GM12891 (cell line): ENCODE measurements around the gene CROCC2.

ENCODE experiments used
- DNase-seq: peaks from one replicate; pipeline ENCODE4 v3.0.0; 2011; ENCODE audit warnings: low spot score; ENCODE audit not compliant: insufficient read length
- FAIRE-seq: peaks from 2 replicates; lab custom pipeline; 2011; peaks lifted over from hg19 to GRCh38; lab: Jason Lieb, UNC
- PAX5 ChIP-seq: IDR thresholded peaks from 2 replicates; pipeline ENCODE4 v1.6.1; 2011; ENCODE audit warnings: low read length, moderate library complexity, mild to moderate bottlenecking; ENCODE audit not compliant: insufficient read depth, severe bottlenecking
- POLR2A ChIP-seq: IDR thresholded peaks from 2 replicates; pipeline ENCODE4 v1.6.1; 2011; ENCODE audit warnings: low read depth, low read length, control low read depth
- POLR2AphosphoS5 ChIP-seq: IDR thresholded peaks from 2 replicates; pipeline ENCODE4 v1.6.1; 2011; ENCODE audit warnings: low read depth, low read length, control low read depth
- POU2F2 ChIP-seq: IDR thresholded peaks from 2 replicates; pipeline ENCODE4 v1.6.1; 2011; ENCODE audit warnings: low read depth, mild to moderate bottlenecking, control low read depth, low read length, moderate library complexity
- SPI1 ChIP-seq: IDR thresholded peaks from 2 replicates; pipeline ENCODE4 v1.6.1; 2011; ENCODE audit warnings: low read depth, low read length, control low read depth
- TAF1 ChIP-seq: IDR thresholded peaks from 2 replicates; pipeline ENCODE4 v1.6.1; 2011; ENCODE audit warnings: low read depth, low read length, control low read depth

Gene CROCC2

GRCh38 chr2:240965905-240966456 is 59.8 kb downstream of the CROCC2 start:
- FAIRE-seq (no peak), DNase-seq (no peak)
- TF ChIP-seq POLR2AphosphoS5: no peak
- TF ChIP-seq POU2F2: no peak
- no peak for TF ChIP-seq TAF1
- no peak for TF ChIP-seq POLR2A
- no peak for TF ChIP-seq SPI1
- no peak for TF ChIP-seq PAX5

DNA sequence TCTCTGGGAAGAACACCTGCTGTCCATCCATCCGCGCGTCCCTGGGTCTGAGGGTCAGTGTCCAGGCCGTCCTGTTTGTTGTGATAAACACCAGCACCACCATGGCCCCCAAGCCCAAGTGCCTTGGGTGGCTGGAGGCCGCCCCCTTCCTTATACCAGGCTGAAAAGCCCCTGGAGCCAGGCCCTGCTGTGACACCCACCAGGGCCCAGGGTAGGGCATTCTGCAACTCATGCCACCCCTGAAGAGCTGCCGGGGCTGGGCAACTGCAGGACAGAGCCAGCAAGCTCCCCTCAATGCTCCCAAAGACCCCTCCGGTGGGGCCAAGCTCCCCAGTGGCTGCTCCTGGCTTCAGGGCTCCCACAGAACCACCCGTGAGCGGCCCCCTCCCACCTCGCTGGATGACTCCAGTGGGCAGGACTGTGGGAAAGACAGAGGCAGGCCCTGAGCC is 60.3 kb downstream of the CROCC2 start:
- FAIRE-seq: no peak
- no peak for TF ChIP-seq TAF1
- TF ChIP-seq PAX5: no peak
- no peak for TF ChIP-seq POLR2AphosphoS5
- TF ChIP-seq SPI1: no peak
- no peak for TF ChIP-seq POU2F2
- TF ChIP-seq POLR2A: no peak

DNA sequence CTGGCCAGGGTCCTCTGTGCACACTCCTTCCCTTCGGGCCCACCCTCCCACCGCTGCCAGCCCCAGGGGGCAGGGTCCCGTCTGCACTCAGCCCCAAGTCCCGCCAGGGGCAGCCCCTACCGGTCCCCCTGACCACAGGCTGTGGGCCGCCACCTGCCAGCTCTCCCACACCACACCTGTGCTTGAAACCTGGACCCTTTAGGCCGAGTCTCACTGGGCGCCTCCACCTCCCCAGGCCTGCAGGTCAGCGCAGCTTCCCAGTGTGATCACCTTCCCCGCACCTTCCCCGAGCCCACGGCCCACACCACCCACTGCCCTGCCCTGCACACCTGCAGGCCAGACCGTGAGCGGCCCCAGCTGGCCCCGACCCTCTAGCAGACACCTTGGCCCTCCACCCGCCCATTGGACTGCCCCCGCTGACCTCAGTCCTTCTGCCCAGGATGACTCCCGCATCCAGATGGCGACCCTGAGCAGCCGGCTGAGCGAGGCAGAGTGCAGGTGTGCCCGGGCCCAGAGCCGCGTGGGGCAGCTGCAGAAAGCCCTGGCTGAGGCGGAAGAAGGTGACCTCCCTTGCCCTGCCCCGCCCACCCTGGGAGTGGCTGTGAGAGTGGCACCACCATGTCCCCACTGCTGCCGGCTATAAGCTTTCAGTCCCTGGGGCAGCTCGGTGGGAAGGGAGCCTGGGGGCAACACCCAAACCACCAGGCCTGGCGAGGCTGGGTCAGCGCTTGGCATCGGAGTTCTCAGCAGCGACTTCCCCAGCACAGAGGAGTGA is 61.0 kb downstream of the CROCC2 start:
- no peak for TF ChIP-seq POU2F2
- TF ChIP-seq POLR2A: no peak
- no peak for TF ChIP-seq TAF1
- no peak for TF ChIP-seq SPI1
- no peak for TF ChIP-seq PAX5
- no peak for TF ChIP-seq POLR2AphosphoS5
- no peak for DNase-seq
- no peak for FAIRE-seq

More for the DNA sequence above, 60.3 kb downstream of the CROCC2 start:
- no peak for DNase-seq

DNA sequence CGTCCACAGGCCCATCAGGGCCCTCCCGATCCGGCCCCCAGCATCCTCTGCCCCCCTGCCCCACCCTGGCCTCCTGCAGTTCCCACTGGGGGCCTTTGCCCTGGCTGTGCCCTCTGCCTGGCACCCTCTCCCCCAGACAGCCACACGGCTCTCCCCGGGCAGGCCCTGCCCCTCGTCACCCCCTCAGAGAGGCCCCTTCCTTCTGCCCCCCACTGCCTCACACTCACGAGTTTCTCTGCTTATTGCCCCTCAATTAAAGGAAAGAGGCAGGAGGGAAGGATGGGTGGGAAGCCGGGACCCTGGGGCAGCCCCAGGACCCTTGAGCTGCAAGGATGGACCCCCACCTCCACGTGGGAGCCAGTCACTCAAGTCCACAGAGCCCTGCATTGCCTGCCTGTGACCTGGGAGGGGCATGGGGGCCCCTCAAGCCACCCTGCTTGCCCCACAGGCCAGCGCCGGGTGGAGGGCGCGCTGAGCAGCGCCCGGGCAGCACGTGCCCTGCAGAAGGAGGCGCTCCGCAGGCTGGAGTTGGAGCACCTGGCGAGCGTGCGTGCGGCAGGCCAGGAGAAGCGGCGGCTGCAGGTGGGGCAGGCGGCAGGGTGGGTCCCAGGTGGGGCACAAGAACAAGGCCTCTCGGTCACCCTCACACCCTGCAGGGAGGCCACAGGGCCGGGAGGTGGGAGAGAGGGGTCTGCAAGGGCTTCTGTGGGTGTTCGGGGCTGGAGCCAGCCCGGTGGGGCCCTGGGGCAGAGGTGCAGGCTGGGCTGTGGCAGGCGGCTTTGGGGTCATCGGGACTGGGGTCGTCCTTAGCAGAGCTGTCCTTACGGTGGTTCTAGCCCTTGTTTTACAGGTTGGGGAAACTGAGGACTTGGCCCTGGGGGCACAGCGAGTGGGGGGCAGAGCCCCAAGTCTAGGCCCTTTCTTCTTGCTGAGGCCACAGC is 61.8 kb downstream of the CROCC2 start:
- TF ChIP-seq POU2F2 (no peak), POLR2A (no peak), SPI1 (no peak), TAF1 (no peak), POLR2AphosphoS5 (no peak), PAX5 (no peak)
- no peak for FAIRE-seq
- DNase-seq: no peak

DNA sequence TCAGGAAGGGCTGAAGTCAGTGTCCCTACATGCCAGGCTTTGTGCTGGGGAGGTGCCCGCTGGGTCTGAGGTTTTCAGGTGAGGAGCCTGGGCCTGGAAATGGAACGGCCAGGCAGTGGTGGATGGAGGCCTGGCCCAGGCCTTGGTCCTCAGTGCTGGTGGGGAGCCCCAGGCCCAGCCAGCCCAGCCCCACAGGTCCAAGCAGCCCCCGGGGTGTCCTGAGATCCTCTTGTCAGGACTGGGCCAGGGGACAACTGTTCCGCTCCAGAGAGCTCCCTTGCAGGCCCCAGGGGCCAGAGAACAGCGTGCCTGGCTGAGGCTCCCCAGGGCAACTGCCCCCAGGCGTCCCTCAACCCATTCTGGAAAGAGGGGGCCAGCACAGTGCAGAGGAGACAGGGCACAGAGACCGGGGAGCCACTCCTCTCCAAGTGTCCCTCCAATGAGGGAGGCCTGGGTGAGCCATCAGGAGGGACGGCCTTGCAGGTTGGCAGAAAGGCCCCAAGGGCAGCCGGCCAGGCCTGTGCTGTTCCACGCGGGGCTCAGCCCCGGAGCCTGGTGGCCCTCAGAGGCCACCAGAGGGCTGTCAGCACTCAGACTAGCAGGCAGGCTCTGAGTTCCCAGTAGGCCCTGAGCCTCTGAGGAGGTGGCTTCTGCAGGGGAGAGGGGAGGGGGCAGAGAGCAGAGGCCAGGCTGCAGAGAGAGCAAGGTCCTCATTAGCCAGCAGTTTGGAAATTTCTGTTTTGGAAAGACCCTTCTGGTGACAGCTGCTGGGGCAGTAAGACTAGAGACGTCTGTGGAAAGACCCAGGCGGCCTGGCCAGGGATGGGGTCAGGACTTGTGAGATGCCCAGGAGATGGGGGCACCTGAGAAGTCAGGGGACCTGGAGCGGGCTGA is 62.8 kb downstream of the CROCC2 start:
- DNase-seq: no peak
- TF ChIP-seq POLR2A (no peak), POU2F2 (no peak), TAF1 (no peak), SPI1 (no peak), PAX5 (no peak), POLR2AphosphoS5 (no peak)
- no peak for FAIRE-seq

DNA sequence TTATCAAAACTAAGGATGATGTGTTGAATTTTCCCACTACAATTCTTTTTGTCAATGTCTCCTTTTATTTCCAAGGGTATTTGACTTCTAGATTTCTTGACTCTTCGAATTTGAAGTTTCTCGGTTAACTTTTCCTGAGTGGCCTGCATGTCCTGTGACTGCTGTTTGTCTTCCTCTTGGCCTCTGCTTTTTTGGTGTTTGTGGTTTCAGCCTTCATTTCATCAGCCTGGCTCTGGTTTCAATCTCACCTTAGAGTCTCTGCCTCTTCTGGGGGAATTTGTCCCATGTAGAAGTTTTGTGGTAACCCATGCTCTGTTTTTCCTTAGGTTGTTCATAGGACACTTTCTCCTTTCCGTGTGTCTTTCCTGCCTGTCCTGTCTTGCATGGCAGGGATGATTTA is 64.0 kb downstream of the CROCC2 start:
- no peak for DNase-seq
- TF ChIP-seq SPI1: no peak
- TF ChIP-seq POLR2A: no peak
- no peak for TF ChIP-seq PAX5
- TF ChIP-seq TAF1: no peak
- TF ChIP-seq POU2F2: no peak
- no peak for TF ChIP-seq POLR2AphosphoS5
- no peak for FAIRE-seq

- FAIRE-seq: no peak
- no peak for TF ChIP-seq PAX5
- TF ChIP-seq POLR2AphosphoS5: no peak
- TF ChIP-seq POU2F2: no peak
- no peak for TF ChIP-seq TAF1
- no peak for TF ChIP-seq POLR2A
- DNase-seq: no peak
Measured at GRCh38 chr2:240970816-240971215, 64.7 kb downstream of the CROCC2 start.

DNA sequence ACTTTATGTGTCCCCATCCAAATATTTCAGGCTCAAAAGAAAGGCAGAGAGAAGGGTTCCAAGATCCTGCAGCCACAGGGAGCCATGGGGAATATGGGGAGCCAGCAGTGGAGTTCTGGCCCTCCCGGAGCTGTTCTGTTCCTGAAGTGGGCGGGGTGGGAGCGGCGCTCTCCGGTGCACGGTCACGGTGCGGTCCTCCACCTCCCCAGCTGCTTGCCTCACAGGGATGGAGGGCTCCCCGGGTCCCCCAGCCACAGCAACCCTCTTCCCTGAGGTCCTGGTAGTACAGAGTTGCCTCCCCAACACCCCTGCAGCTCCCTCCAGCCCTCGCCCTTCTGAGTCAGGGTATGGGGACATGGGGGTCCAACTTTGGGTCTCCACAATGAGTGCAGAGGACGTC is 66.1 kb downstream of the CROCC2 start:
- no peak for TF ChIP-seq POU2F2
- no peak for TF ChIP-seq SPI1
- no peak for TF ChIP-seq PAX5
- TF ChIP-seq TAF1: no peak
- TF ChIP-seq POLR2A: no peak
- no peak for TF ChIP-seq POLR2AphosphoS5
- no peak for DNase-seq
- no peak for FAIRE-seq
